GM18868 (cell line): ENCODE results near the gene COA7.
A peak's percentile ranks its signal among the peaks of the same experiment; 100 is the strongest.
"Not testable (repeated sequence)": the region's sequence is repeated elsewhere in the genome, so short reads cannot be mapped to it uniquely, and the experiment has no call there.

Experiments used
- ATAC-seq: cut with Tn5 transposase; IDR thresholded peaks from one replicate; pipeline ENCODE4 v1.9.1; 2021; ENCODE audit warnings: mild to moderate bottlenecking, moderate library complexity; ENCODE audit not compliant: unreplicated experiment

The COA7 gene

DNA sequence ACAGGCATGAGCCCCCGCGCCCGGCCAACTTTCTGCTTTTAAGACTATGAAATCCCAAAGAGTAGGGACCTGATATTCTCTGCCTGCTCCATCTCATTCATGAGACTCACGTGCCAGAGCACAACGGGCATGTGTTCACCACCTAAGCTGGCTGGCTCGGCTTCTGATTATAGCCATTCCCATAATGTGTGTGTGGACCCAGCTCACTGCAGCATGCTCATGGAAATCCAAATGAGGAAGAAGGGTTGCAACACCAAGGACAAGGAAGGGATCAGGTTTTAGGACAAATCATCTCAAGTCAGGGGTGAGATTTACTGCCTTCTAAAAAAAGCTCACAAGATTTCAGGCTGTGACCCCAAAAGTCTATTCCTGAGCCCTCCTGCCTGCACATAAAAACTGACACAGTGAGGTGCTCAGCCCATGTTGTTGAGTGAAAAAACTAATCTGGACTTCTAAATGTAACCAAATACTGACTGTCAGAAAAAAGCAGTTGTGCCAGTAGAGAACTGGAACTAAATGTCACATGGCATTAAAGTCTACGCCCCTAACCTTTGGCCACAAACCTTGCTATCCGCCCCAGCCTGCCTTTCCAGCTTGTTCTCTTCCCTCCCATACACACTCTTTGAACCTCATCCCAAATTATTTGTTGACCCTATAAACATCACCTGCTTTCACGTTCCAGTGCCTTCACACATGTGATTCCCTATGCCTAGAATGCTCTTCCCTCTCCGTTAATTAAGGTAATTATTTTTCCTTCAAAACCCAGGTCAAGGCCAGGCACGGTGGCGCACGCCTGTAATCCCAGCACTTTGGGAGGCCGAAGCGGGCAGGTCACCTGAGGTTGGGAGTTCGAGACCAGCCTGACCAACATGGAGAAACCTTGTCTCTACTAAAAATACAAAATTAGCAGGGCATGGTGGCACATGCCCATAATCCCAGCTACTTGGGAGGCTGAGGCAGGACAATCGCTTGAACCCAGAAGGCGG, 9.1 kb upstream of the COA7 start:
- no peak for ATAC-seq

DNA sequence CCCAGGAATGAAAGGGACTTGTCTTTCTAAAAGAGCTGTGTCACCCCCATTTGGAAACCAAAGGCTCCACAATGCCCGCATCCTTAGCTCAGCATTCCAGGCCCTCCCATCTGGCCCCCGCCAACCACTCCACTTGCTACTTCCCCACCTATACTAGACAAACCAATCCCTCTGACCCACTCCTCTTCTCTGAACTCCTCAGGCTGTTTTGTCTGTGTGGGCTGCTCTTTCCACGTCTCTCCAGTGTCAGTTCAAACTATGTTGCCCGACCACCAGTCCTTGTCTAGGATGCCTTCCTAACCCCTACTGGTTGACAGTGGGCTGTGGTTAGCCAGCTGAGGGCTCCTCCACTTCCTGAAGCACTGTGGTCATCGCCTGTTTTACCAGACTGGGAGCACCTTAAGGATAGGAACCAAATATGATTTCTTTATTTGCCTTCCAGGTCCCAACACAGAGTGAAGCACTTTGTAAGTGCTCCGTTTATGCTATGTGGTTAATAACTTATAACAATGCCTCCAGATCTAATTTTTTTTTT, 8.1 kb upstream of the COA7 start:
- no peak for ATAC-seq

DNA sequence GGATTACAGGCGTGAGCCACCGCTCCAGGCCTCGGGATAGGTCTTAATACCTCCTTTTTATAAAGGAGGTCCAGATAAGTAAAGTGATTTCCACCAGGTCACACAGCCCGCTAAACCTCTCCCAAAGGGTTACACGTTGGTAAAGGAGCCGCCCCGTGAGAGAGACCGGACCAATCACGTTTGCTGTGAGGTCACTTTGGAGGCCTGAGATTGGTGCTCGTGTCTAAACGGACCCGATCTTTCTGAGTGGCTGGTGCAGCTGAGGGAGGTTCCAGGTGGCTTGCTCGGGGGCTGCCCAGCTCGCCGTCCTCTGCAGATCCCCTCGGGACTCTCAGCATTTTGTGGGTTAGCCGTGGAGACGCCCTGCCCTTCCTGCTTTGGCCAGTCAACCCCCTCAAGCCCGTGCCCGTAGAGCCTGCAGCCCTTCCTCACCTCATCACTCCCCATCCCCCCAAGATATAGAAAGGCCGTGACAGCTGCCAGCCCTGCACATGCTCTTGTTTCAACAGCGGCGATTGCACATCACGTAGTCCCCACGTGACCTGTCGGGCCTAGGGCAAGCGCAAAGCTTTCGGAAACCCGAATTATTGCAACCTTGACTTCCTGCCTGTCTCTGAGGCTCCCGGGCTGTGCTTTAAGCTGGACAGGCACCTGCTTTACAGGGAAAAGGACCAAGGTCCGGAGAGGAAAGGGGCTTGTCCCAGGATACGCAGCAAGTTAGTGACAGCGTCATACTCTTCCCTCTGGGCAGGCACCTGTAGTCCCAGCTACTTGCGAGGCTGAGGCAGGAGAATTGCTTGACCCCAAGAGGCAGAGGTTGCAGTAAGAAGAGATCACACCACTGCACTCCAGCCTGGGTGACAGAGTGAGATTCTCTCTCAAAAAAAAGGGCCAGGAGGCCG, 5.0 kb upstream of the COA7 start:
- peak; percentile 90 for ATAC-seq

DNA sequence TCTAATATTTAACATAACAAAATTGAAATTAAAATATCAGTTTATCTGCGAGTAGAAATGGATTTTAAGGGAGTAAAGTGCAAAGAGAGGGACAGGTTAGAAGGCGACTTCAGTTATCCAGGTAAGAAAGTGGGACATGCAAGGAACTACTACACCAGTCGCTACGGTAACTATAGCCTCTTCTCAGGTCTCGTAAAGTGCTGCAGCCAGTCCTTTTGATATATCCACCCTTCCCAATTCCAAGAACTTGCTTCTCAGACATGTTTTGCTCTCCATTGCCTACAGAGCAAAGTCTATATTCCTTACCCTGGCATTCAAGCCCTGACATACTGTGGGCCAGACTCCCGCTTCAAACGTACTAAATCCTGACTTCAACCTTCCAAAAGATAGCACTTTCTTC, 2.5 kb downstream of the COA7 start:
- ATAC-seq, result no peak

DNA sequence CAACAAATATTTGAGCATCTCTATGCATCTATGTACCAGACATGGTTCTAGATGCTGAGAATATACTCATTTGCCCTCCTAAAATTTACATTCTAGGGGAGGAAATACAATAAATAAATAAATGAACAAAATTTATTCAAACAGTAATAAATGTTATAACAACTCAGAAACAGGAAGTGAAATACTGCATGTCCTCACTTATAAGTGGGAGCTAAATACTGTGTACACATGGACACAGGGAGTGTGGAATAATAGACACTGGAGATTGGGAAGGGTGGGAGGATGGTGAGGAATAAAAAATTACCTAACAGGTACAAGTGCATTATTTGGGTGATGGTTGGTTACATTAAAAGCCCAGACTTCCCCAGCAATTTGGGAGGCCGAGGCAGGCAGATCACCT, 4.3 kb downstream of the COA7 start:
- no peak for ATAC-seq

DNA sequence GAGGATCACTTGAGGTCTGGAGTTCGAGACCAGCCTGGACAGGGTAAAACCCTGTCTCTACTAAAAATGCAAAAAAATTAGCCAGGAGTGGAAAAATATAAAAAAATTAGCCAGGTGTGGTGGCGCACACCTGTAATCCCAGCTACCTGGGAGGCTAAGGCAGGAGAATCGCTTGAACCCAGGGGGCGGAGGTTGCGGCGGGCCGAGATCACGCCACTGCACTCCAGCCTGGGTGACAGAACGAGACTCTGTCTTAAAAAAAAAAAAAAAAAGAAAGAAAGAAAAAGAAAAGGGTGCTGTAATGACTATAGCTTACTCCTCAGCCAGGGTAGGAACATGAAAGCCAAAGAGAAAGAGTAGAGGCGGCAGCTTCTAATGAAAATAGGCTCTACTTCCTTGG, 4.8 kb downstream of the COA7 start:
- ATAC-seq, result not testable (repeated sequence)

DNA sequence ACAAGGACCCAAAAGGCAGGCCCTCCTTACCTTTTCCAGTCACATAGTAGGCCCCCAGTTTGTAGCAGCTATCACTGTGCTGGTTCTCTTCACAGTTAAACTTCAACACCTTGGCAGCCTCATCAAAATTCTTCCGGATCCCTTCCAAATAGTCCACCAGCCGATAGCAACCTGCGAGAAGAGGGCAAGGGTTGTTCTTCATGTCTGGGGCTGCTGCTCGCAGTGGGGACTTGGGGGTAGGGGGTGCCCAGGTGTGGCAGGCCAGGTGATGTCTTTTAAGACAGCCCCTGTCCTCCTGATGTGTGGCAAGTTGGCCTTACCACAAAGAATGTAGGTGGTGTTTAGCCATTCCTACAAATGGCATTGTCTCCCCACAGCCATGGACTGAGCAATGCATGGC, 5.5 kb downstream of the COA7 start:
- ATAC-seq, result no peak

DNA sequence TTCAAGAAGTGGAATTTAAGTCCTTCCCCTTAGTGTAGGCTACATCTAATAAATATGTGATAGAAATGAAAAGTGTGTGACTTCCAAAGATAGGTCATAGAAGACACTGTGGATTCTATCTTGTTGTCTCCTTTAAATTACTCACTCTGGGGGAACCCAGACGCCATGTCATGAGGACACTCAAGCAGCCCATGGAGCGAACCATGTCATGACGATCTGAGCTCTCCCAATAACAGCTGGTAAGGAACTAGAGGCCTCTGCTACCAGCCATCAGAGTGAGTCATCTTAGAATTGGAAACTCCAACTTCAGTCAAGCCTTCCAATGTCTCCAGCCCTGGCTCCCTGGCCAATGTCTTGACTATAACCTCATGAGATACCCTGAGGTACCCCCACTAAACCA, 6.3 kb downstream of the COA7 start:
- no peak for ATAC-seq

DNA sequence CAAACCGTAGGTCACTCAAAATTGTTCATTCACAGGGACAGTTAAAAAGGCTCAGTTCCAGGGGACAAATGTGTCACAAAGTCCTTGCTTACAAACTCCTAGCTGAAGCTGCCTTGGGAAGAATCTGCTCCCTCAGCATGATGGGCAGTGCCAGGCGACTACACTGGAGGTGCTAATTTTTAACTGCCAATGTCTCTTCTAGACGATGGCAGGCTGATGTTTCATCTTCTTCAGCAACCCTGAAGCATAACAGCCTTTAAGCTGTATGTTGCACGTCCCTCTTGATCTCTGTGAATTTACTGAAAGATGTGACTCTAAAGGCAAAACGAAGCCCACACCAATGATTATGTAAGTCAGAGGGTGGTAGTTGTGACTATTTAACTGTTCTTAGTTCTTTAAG, 11.3 kb downstream of the COA7 start:
- ATAC-seq, result no peak

DNA sequence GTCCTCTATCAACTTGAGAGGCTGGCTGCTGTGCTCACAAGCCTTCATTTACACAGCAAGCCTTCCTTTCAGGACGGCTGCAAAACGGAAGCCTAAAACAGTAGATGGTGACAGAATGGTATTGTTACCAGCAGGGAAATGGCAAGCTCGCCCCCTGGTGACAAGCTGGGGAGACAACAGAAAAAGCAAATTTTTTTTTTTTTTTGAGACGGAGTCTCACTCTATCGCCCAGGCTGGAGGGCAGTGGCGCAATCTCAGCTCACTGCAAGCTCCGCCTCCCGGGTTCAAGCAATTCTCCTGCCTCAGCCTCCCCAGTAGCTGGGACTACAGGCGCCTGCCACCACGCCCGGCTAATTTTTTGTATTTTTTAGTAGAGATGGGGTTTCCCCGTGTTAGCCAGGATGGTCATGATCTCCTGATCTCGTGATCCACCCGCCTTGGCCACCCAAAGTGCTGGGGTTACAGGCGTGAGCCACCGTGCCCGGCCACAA, 11.8 kb downstream of the COA7 start:
- peak; percentile 77 for ATAC-seq

DNA sequence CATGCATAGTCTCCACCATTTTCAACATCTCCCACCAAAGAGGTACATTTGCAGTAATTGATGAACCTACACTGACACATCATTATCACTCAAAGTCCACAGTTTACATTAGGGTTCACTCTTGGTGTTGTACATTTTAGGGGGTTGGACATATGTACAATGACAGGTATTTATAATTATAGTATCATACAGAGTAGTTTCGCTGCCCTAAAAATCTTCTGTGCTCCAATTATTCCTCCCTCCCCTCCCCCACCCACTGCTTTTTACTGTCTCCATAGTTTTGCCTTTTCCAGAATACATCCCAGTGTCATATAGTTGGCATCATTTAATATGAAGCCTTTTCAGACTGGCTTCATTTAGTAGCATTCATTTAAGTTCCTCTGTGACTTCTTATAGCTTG, 13.6 kb downstream of the COA7 start:
- ATAC-seq, result no peak

DNA sequence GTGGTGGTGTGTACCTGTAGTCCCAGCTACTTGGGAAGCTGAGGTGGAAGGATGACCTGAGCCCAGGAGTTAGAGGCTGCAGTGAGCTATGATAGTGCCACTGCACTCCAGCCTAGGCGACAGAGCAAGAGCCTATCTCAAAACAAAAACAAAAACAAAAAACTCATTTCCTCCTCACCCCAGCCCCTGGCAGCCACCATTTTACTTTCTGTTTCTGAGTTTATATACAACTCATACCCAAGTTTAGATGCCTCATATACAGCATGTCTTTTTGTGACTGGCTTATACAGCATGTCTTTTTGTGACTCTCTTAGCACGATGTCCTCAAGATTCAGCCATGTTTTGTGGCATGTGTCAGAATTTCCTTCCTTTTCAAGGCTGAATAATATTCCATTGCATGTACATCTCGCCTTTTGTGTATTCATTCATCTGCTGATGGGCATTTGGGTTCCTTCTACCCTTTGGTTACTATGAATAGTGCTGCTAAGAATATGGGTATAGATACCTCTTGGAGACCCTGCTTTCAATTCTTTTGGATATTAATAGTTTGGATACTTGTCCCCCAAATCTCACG, 14.7 kb downstream of the COA7 start:
- ATAC-seq, result no peak

DNA sequence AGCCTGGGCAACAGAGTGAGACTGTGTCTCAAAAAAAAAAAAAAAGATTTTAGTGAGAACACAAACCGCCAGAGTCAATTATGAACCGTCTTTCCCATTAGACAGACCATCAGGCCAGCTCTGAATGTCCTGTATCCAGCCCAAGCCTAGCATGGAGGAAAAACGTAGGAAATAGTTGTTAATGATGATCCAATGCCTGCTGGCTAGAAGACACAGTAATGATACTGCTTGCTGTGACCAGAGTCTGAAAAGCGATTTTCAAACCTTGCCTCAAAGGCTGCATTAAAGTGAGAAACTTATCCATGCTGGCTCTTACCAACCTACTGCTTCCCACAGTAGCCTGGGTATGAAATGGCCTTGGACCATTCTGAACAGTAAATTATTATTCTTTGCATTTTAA, 17.0 kb downstream of the COA7 start:
- no peak for ATAC-seq

DNA sequence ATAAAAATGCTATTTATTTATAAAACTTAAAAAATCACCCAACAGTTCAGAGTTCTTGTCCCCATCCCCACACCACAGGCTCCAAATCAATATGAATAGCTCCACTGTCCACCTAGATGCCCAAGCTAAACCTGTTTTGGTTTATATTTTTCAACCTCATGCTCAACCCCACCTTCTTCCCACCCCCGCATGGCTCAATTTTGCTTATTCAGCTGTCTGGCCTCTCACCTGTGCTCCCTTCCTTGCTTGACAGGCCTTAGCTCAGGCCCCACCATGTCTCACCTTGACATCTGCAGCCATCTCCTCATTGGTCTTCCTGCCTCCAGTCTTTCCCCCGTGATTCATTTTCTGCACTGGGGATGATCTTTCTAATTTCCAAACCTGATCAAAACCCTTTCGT, 17.8 kb downstream of the COA7 start:
- ATAC-seq, result no peak

DNA sequence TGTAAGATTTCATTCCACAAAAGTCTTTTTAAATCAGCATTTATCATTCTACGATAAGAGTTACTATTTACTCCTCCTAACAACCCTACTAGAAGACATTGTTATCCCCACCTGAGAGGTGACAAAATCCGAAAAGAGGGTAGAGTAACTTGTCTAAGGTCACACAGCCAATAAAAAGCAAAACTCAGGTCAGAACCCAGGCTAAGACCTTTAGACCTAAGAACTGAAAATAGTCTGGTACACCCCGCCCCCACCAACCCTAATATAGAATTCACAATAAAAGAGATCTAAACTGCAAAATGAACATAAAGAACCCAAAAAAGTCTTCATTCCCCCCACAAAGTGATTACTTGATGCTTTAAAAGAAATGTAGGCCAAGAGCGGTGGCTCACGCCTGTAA, 18.6 kb downstream of the COA7 start:
- no peak for ATAC-seq

DNA sequence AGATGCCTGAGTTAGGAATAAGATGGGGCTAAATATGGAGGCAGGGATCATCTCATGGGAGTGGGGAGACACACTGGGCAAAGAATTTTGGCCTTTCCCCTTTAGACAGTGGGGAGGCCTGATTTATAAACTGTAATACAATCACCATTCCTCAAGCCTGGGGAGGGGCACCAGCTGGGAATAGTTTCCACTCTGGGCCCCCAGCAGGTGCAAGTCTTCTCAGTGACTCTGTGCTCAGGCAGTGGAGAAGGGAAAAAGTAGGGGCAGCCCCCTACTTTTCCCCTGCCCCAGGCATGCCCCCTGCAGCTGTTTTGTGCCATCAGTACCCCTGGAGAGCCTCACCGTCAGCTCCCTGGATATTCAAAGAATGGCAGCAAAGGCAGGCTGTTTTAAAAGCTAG, 19.1 kb downstream of the COA7 start:
- ATAC-seq, result no peak

DNA sequence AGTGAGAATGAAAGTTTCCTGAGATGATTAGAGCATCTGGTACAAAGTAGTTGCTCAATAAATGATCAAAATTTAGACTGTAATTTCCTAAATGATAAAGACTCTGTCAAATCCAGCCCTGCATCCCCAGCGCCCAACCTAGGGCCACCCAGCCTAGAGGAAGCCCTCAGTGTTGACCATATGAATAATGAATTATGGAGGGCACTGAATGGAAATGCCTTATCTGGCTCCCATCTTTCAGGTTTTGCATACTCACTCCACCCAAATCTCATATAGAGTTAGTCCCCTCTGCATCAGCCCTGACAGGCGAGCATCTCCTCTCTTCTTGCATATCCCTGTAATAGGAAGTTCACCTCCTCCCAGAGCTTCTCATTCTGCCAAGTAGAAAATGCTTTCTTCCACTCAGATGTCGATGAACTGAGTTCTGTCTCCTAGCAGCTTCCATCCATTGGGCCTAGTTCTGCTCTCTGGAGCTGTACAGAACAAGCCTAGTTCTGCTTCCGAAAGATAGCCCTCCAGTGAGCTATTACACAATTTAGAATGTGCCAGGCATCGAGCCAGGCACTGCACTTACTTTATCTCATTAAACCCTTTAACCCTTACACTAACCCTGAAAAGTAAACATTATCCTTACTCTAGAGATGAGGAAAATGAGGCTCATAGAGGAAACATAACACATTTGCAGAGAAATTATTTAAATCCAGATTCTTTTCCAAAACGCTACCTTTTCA, 20.9 kb downstream of the COA7 start:
- no peak for ATAC-seq

DNA sequence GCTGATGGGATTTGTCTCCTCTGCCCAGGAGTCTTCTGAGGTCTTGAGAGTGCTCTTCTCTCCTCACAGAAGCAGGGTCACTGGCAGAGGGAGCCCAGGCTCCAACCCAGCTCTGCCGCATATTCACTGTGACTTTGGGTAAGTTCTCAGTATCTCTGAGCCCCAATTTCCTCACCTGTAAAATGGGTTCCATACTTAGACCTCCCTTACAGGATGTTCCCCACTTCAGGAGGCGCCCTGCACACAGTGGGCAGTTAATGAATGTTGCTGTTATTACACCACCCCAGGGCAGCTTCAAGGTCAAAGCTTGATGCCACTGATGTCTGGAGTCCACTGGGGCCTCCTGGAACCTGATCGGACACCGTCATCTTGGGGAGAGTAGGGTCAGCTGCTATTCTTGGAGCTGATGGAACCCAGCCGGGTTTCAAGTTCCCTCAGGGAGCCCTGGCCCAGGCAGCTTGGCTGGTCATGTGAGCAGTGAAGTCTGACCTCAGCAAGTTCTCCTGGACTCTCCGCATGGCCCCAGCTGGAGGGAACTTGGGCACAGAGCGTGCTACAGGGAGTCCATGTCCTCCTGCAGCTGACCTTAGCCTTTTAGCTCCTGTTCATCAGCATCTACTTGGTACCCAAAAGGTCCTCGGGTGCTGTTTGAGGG, 21.8 kb downstream of the COA7 start:
- no peak for ATAC-seq

DNA sequence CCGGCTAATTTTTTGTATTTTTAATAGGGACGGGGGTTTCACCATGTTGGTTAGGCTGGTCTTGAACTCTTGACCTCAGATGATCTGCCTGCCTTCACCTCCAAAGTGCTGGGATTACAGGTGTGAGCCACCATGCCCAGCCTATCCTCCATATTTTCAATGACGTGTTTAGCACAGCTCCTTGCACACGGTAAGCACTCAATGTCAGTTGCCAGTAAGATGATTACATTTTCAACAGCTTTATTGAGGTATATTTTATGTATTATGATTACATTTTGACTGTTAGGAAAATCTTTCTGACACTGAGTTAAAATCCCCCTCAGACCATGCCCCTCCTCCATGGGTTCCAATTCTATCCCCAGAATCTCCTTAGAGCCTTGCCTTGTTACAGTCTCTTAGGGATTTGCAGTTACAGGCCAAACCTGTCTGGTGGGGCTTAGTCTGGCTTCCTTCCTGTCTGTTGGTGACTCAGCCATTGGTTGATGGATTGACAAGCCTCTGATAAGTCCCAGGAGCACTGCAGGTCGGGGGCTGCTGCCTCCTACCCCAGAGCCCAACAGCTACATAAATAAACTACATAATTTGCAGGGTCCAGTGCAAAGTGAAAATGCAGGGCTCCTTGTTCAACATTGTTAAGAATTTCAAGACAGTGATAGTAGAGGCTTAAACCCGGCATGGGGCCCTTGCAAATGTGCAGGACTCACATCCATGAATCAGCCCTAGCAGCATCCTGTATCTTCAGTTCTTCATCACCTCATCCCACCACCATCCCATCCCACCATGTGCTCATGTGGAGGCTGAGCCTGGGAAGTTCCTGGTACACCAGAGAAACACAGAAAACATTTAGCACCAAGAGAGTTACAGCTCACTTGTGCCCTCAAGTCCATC, 23.4 kb downstream of the COA7 start:
- ATAC-seq, result no peak
